ENCODE measurements around the gene RYR2.

DNA sequence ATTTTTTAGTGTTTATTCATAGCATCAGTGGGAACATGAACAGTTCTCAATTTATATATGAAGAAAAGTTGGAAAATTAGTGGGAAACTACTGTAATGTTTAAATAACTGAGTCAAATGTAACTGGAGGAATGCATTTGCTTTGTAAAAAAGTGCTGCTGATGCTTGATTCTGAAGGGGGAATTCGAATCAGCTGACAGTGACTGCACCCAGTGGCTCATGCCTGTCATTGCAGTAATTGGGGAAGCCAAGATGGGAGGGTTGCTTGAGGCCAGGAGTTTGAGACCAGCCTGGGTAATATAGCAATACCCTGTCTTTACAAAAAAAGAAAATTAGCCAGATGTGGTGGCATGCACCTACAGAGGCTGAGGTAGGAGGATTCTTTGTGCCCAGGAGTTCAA lies 450.4 kb downstream of the RYR2 start:
- TF ChIP-seq, protein P1, sequence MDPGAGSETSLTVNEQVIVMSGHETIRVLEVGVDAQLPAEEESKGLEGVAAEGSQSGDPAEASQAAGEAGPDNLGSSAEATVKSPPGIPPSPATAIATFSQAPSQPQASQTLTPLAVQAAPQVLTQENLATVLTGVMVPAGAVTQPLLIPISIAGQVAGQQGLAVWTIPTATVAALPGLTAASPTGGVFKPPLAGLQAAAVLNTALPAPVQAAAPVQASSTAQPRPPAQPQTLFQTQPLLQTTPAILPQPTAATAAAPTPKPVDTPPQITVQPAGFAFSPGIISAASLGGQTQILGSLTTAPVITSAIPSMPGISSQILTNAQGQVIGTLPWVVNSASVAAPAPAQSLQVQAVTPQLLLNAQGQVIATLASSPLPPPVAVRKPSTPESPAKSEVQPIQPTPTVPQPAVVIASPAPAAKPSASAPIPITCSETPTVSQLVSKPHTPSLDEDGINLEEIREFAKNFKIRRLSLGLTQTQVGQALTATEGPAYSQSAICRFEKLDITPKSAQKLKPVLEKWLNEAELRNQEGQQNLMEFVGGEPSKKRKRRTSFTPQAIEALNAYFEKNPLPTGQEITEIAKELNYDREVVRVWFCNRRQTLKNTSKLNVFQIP (CRISPR knock-in tag; IDR thresholded peaks at IDR 0.05; ENCODE audit: borderline replicate concordance, low read depth): no peak
- TF ChIP-seq, protein P2, sequence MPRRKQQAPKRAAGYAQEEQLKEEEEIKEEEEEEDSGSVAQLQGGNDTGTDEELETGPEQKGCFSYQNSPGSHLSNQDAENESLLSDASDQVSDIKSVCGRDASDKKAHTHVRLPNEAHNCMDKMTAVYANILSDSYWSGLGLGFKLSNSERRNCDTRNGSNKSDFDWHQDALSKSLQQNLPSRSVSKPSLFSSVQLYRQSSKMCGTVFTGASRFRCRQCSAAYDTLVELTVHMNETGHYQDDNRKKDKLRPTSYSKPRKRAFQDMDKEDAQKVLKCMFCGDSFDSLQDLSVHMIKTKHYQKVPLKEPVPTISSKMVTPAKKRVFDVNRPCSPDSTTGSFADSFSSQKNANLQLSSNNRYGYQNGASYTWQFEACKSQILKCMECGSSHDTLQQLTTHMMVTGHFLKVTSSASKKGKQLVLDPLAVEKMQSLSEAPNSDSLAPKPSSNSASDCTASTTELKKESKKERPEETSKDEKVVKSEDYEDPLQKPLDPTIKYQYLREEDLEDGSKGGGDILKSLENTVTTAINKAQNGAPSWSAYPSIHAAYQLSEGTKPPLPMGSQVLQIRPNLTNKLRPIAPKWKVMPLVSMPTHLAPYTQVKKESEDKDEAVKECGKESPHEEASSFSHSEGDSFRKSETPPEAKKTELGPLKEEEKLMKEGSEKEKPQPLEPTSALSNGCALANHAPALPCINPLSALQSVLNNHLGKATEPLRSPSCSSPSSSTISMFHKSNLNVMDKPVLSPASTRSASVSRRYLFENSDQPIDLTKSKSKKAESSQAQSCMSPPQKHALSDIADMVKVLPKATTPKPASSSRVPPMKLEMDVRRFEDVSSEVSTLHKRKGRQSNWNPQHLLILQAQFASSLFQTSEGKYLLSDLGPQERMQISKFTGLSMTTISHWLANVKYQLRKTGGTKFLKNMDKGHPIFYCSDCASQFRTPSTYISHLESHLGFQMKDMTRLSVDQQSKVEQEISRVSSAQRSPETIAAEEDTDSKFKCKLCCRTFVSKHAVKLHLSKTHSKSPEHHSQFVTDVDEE (CRISPR knock-in tag; IDR thresholded peaks at IDR 0.05): no peak
- TF ChIP-seq, protein P3, sequence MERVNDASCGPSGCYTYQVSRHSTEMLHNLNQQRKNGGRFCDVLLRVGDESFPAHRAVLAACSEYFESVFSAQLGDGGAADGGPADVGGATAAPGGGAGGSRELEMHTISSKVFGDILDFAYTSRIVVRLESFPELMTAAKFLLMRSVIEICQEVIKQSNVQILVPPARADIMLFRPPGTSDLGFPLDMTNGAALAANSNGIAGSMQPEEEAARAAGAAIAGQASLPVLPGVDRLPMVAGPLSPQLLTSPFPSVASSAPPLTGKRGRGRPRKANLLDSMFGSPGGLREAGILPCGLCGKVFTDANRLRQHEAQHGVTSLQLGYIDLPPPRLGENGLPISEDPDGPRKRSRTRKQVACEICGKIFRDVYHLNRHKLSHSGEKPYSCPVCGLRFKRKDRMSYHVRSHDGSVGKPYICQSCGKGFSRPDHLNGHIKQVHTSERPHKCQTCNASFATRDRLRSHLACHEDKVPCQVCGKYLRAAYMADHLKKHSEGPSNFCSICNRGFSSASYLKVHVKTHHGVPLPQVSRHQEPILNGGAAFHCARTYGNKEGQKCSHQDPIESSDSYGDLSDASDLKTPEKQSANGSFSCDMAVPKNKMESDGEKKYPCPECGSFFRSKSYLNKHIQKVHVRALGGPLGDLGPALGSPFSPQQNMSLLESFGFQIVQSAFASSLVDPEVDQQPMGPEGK (CRISPR knock-in tag; IDR thresholded peaks at IDR 0.05; ENCODE audit: borderline replicate concordance): no peak
